ENCODE data around the gene TTC24. TPM values are rescaled to one million over a fixed set of nuclear protein-coding genes. Genes with fewer than 3 reads are reported as not detected.

The TTC24 gene
- polyA plus RNA-seq, 1 donor from 2014 or later, result not detected

- Histone ChIP-seq H3K27me3 (ENCODE audit: insufficient read depth, low read depth, low read length) (no peaks in the 10 kb centered on the region), H3K79me2 (replicated peaks; ENCODE audit: insufficient read depth, low read length) (no peaks in the 10 kb centered on the region), H3K9me3 (ENCODE audit: low read length) (no peaks in the 10 kb centered on the region), H3K9ac (ENCODE audit: low read length) (no peak overlapping the region), H2AFZ (ENCODE audit: low read depth, low read length) (no peak overlapping the region), H3K27ac (ENCODE audit: low read length) (no peak overlapping the region), H3K9me2 (ENCODE audit: insufficient read depth, low read length) (no peaks in the 10 kb centered on the region), H3K36me3 (ENCODE audit: insufficient read depth, low read length) (no peaks in the 10 kb centered on the region), H3K4me3 (ENCODE audit: low read length) (no peak overlapping the region), H3K4me2 (ENCODE audit: low read length) (no peak overlapping the region), H4K20me1 (ENCODE audit: insufficient read depth) (no peaks in the 10 kb centered on the region), H3F3A (ENCODE audit: insufficient read depth, low read length, poor library complexity, severe bottlenecking) (no peaks in the 10 kb centered on the region)
- no peak for TF ChIP-seq POLR2AphosphoS5 (IDR thresholded peaks at IDR 0.05)
- TF ChIP-seq TAF1 (IDR thresholded peaks at IDR 0.05; ENCODE audit: low read depth), result no peak
- TF ChIP-seq CTCF (IDR thresholded peaks at IDR 0.05; ENCODE audit: poor library complexity, severe bottlenecking), result no peak
- no peak for TF ChIP-seq REST (IDR thresholded peaks at IDR 0.05; ENCODE audit: borderline replicate concordance)
- no peak for TF ChIP-seq RAD21 (conservative IDR thresholded peaks at IDR 0.05)
- no peak for TF ChIP-seq EZH2 (IDR thresholded peaks at IDR 0.05; ENCODE audit: borderline replicate concordance, insufficient read depth, low read length, poor library complexity, severe bottlenecking)
- no peak for TF ChIP-seq MXI1 (conservative IDR thresholded peaks at IDR 0.05; ENCODE audit: poor library complexity, severe bottlenecking)
- no peak for TF ChIP-seq EP300 (conservative IDR thresholded peaks at IDR 0.05; ENCODE audit: poor library complexity, severe bottlenecking)
- TF ChIP-seq SMC3 (conservative IDR thresholded peaks at IDR 0.05; ENCODE audit: poor library complexity), result no peak
Observed at GRCh38 chr1:156566436-156566835, 13.1 kb upstream of the TTC24 start.

GRCh38 chr1:156571261-156571852 lies 8.2 kb upstream of the TTC24 start:
- Histone ChIP-seq H3K36me3 (ENCODE audit: insufficient read depth, low read length) (no peaks in the 10 kb centered on the region), H3K79me2 (replicated peaks; ENCODE audit: insufficient read depth, low read length) (no peaks in the 10 kb centered on the region), H3K27me3 (ENCODE audit: insufficient read depth, low read depth, low read length) (no peaks in the 10 kb centered on the region), H3K4me3 (ENCODE audit: low read length) (peak overlapping the region; percentile 70), H3K27ac (ENCODE audit: low read length) (no peak overlapping the region), H3K9me2 (ENCODE audit: insufficient read depth, low read length) (no peaks in the 10 kb centered on the region), H4K20me1 (ENCODE audit: insufficient read depth) (no peaks in the 10 kb centered on the region), H3K4me2 (ENCODE audit: low read length) (no peak overlapping the region), H3K9me3 (ENCODE audit: low read length) (no peaks in the 10 kb centered on the region), H2AFZ (ENCODE audit: low read depth, low read length) (no peak overlapping the region), H3F3A (ENCODE audit: insufficient read depth, low read length, poor library complexity, severe bottlenecking) (no peaks in the 10 kb centered on the region), H3K9ac (ENCODE audit: low read length) (no peak overlapping the region)
- TF ChIP-seq REST (IDR thresholded peaks at IDR 0.05; ENCODE audit: borderline replicate concordance) (no peak), CTCF (IDR thresholded peaks at IDR 0.05; ENCODE audit: poor library complexity, severe bottlenecking) (no peak), RAD21 (conservative IDR thresholded peaks at IDR 0.05) (no peak), EP300 (conservative IDR thresholded peaks at IDR 0.05; ENCODE audit: poor library complexity, severe bottlenecking) (no peak), TAF1 (IDR thresholded peaks at IDR 0.05; ENCODE audit: low read depth) (no peak), POLR2AphosphoS5 (IDR thresholded peaks at IDR 0.05) (no peak), SMC3 (conservative IDR thresholded peaks at IDR 0.05; ENCODE audit: poor library complexity) (no peak), EZH2 (IDR thresholded peaks at IDR 0.05; ENCODE audit: borderline replicate concordance, insufficient read depth, low read length, poor library complexity, severe bottlenecking) (no peak), MXI1 (conservative IDR thresholded peaks at IDR 0.05; ENCODE audit: poor library complexity, severe bottlenecking) (no peak)

All from neural cell (in vitro differentiated cells).